Activated CD4-positive, alpha-beta memory T cell treated with anti-CD3 and anti-CD28 coated beads for 36 hours (primary cell): ENCODE data around the gene PCARE. TPM values are rescaled to one million over a fixed set of nuclear protein-coding genes. Genes with fewer than 3 reads are reported as not detected.

Experiments
- CTCF ChIA-PET: fragments of 350-600 bp; sonication (Branson Sonifier 250); formaldehyde crosslinking; loops from one replicate; lab custom pipeline; 2021; ENCODE audit warnings: antibody characterized with exemption, inconsistent platforms; lab: Charles Lee
- POLR2A ChIA-PET: fragments of 350-600 bp; sonication (Branson Sonifier 250); formaldehyde crosslinking; loops from one replicate; lab custom pipeline; 2021; ENCODE audit warnings: antibody characterized with exemption; lab: Charles Lee
- DNase-seq: peaks from one replicate; pipeline ENCODE4 v3.0.0-alpha.2; 2020
- H3K27ac Mint-ChIP-seq: one replicate; pipeline ENCODE4 v1.8.0; 2021; ENCODE audit warnings: mixed read lengths
- H3K27me3 Mint-ChIP-seq: one replicate; pipeline ENCODE4 v1.8.0; 2021; ENCODE audit warnings: mixed read lengths
- H3K36me3 Mint-ChIP-seq: one replicate; pipeline ENCODE4 v1.8.0; 2021; ENCODE audit warnings: mixed read lengths
- H3K4me1 Mint-ChIP-seq: one replicate; pipeline ENCODE4 v1.8.0; 2021; ENCODE audit warnings: low read depth, mixed read lengths
- H3K4me3 Mint-ChIP-seq: one replicate; pipeline ENCODE4 v1.8.0; 2021; ENCODE audit warnings: mild to moderate bottlenecking, mixed read lengths
- H3K9me3 Mint-ChIP-seq: one replicate; pipeline ENCODE4 v1.8.0; 2021; ENCODE audit warnings: mixed read lengths
- intact Hi-C: fragments of 100-400 bp; cut with micrococcal nuclease; formaldehyde crosslinking; loops from one replicate; pipeline ENCODE4 v1.15.1; 2023
- total RNA-seq, 2 experiments: library from RNA; stranded (reverse); gene quantifications; one replicate each; pipeline ENCODE4 v1.2.3, GENCODE V29; 2021

PCARE gene
- total RNA-seq, 2 experiments from 2014 or later, result not detected

DNA sequence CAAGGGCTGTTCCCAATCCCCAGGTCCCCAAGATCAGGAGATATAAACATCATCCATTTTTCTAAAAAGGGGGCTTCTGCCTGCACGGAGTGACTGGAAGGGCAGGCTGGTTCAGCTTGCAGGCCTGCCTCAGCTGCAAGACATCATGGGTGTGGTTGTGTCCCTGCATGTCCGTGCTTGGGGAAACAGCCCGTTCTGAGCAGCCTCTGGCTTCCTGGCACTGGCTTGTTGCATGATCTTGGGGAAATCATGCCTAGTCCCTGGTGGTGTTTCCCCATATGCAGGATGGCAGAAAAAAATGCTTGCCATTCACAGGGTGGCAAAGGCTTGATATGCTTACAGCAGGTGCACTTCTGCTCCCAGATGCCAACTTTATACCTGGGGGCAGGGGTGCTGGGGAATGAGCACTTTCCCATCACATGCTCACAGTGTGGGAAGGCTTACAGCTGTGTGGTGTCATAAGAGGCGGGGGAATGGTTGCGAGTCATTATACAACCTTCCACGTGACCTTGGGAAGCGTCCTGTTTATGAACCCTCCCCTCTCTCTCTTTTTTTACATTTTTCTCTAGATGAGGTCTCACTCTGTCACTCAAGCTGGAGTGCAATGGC lies 7.2 kb downstream of the PCARE start:
- Mint-ChIP-seq H3K4me3 (no peak overlapping the region), H3K9me3 (no peaks in the 10 kb centered on the region), H3K27ac (no peak overlapping the region), H3K27me3 (no peaks in the 10 kb centered on the region), H3K4me1 (no peaks in the 10 kb centered on the region), H3K36me3 (no peaks in the 10 kb centered on the region)
- DNase-seq, result no peak
- ChIA-PET POLR2A (no interaction called here), CTCF (no interaction called here)
- intact Hi-C loops, result no loop called here

GRCh38 chr2:29066271-29066860 lies 8.0 kb downstream of the PCARE start:
- H3K27me3 Mint-ChIP-seq, result no peaks in the 10 kb centered on the region

GRCh38 chr2:29065068-29065811 lies 9.1 kb downstream of the PCARE start:
- no peaks in the 10 kb centered on the region for H3K27me3 Mint-ChIP-seq
- no peak for DNase-seq
- no peaks in the 10 kb centered on the region for H3K4me1 Mint-ChIP-seq
- no peak overlapping the region for H3K4me3 Mint-ChIP-seq
- intact Hi-C loops, result no loop called here
- no peak overlapping the region for H3K27ac Mint-ChIP-seq
- ChIA-PET POLR2A (no interaction called here), CTCF (no interaction called here)
- H3K36me3 Mint-ChIP-seq, result no peaks in the 10 kb centered on the region
- H3K9me3 Mint-ChIP-seq, result no peaks in the 10 kb centered on the region

More at GRCh38 chr2:29066271-29066860, 8.0 kb downstream of the PCARE start:
- Mint-ChIP-seq H3K4me1 (no peaks in the 10 kb centered on the region), H3K27ac (no peak overlapping the region), H3K4me3 (no peak overlapping the region), H3K36me3 (no peaks in the 10 kb centered on the region), H3K9me3 (no peaks in the 10 kb centered on the region)
- DNase-seq, result no peak
- CTCF ChIA-PET, result no interaction called here
- POLR2A ChIA-PET, result no interaction called here
- intact Hi-C loops, result no loop called here

GRCh38 chr2:29064746-29065067 lies 9.6 kb downstream of the PCARE start:
- intact Hi-C loops, result no loop called here

GRCh38 chr2:29064346-29064715 lies 10.0 kb downstream of the PCARE start:
- H3K27ac Mint-ChIP-seq, result no peak overlapping the region
- DNase-seq, result no peak
- no peak overlapping the region for H3K4me3 Mint-ChIP-seq
- intact Hi-C loops, result no loop called here
- H3K27me3 Mint-ChIP-seq, result no peaks in the 10 kb centered on the region
- no peaks in the 10 kb centered on the region for H3K9me3 Mint-ChIP-seq
- ChIA-PET POLR2A (no interaction called here), CTCF (no interaction called here)
- H3K4me1 Mint-ChIP-seq, result peaks cover 7% of the 10 kb centered on the region
- H3K36me3 Mint-ChIP-seq, result no peaks in the 10 kb centered on the region

More at GRCh38 chr2:29064746-29065067, 9.6 kb downstream of the PCARE start:
- no peak for DNase-seq
- no peak overlapping the region for H3K27ac Mint-ChIP-seq
- no peaks in the 10 kb centered on the region for H3K27me3 Mint-ChIP-seq
- no peaks in the 10 kb centered on the region for H3K36me3 Mint-ChIP-seq
- H3K4me1 Mint-ChIP-seq, result peaks cover 4% of the 10 kb centered on the region
- ChIA-PET POLR2A (no interaction called here), CTCF (no interaction called here)
- no peaks in the 10 kb centered on the region for H3K9me3 Mint-ChIP-seq
- H3K4me3 Mint-ChIP-seq, result no peak overlapping the region

GRCh38 chr2:29063646-29064345 lies 10.5 kb downstream of the PCARE start:
- Mint-ChIP-seq H3K27ac (no peak overlapping the region), H3K4me1 (peaks cover 10% of the 10 kb centered on the region), H3K9me3 (no peaks in the 10 kb centered on the region), H3K36me3 (no peaks in the 10 kb centered on the region), H3K4me3 (no peak overlapping the region), H3K27me3 (no peaks in the 10 kb centered on the region)
- intact Hi-C loops, result no loop called here
- ChIA-PET CTCF (no interaction called here), POLR2A (no interaction called here)
- DNase-seq, result no peak

DNA sequence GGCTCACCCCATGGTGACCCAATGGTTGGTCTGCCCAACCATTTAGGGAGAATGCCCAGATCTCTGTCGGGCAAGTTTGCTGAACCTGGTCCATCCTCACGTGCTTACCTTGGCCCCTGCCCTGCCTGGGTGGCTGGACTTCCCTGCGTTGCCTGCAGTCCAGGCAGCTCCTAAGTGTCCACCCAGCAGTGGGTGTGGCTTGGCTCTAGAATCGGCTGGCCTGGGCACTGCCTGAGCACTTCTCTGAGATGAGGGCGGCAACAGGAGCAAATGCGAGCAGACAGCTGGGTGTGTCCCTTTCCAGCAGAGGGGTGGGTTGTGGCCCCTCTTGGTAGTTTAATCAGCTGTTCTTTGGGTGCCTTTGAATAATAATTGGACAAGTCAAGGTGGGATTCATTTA lies 11.3 kb downstream of the PCARE start:
- Mint-ChIP-seq H3K4me3 (no peak overlapping the region), H3K36me3 (no peaks in the 10 kb centered on the region), H3K27me3 (no peaks in the 10 kb centered on the region), H3K4me1 (peaks cover 12% of the 10 kb centered on the region), H3K27ac (no peak overlapping the region), H3K9me3 (no peaks in the 10 kb centered on the region)
- ChIA-PET CTCF (no interaction called here), POLR2A (no interaction called here)
- no peak for DNase-seq
- intact Hi-C loops, result no loop called here

DNA sequence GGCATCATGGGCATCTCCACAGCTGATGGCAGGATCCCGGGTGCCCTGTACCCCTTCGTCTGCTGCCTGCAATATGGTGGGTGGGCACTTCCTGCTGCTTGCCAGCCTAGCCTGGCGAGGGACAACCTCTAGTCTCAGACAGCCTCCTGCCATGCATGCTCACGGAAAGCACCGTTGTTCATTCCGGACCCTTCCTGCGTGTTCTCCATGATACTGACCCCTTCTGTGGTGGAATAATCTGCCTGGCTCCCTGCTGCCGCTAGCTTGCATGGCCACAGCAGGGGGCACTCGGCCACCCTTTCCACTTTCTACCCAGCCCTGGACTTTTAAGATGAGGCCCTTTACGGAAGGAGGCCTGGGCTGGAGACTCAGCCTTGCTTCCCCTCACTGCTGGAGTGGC lies 12.0 kb downstream of the PCARE start:
- DNase-seq, result no peak
- Mint-ChIP-seq H3K9me3 (no peaks in the 10 kb centered on the region), H3K4me3 (no peak overlapping the region), H3K27me3 (no peaks in the 10 kb centered on the region), H3K36me3 (no peaks in the 10 kb centered on the region), H3K4me1 (peaks cover 12% of the 10 kb centered on the region), H3K27ac (no peak overlapping the region)
- ChIA-PET CTCF (no interaction called here), POLR2A (no interaction called here)
- intact Hi-C loops, result no loop called here

- intact Hi-C loops, result no loop called here
- Mint-ChIP-seq H3K27me3 (no peaks in the 10 kb centered on the region), H3K27ac (no peak overlapping the region), H3K9me3 (no peaks in the 10 kb centered on the region), H3K4me1 (peaks cover 13% of the 10 kb centered on the region), H3K4me3 (no peak overlapping the region), H3K36me3 (no peaks in the 10 kb centered on the region)
- no peak for DNase-seq
- CTCF ChIA-PET, result no interaction called here
- POLR2A ChIA-PET, result no interaction called here
Measured at GRCh38 chr2:29061616-29062015, 12.7 kb downstream of the PCARE start.

- no peaks in the 10 kb centered on the region for H3K27me3 Mint-ChIP-seq
- no peaks in the 10 kb centered on the region for H3K36me3 Mint-ChIP-seq
- no peak overlapping the region for H3K4me3 Mint-ChIP-seq
- ChIA-PET CTCF (no interaction called here), POLR2A (no interaction called here)
- intact Hi-C loops, result no loop called here
- H3K9me3 Mint-ChIP-seq, result no peaks in the 10 kb centered on the region
- no peak for DNase-seq
- H3K4me1 Mint-ChIP-seq, result peaks cover 15% of the 10 kb centered on the region
- H3K27ac Mint-ChIP-seq, result no peak overlapping the region
Measured at GRCh38 chr2:29061176-29061575, 13.1 kb downstream of the PCARE start.

- no peaks in the 10 kb centered on the region for H3K9me3 Mint-ChIP-seq
- no peak overlapping the region for H3K4me3 Mint-ChIP-seq
- H3K27me3 Mint-ChIP-seq, result no peaks in the 10 kb centered on the region
- ChIA-PET POLR2A (no interaction called here), CTCF (interaction anchor here (2.0 kb wide), 1 partner anchor 45 kb away, joined by 4 read pairs; no protein-coding TSS in a partner anchor)
- H3K4me1 Mint-ChIP-seq, result peaks cover 15% of the 10 kb centered on the region
- H3K36me3 Mint-ChIP-seq, result no peaks in the 10 kb centered on the region
- no peak overlapping the region for H3K27ac Mint-ChIP-seq
- intact Hi-C loops, result no loop called here
- DNase-seq, result no peak
Measured at GRCh38 chr2:29060441-29060840, 13.9 kb downstream of the PCARE start.

- Mint-ChIP-seq H3K27ac (peak overlapping the region; percentile 2), H3K36me3 (no peaks in the 10 kb centered on the region), H3K4me3 (no peak overlapping the region), H3K4me1 (peaks cover 15% of the 10 kb centered on the region), H3K27me3 (no peaks in the 10 kb centered on the region), H3K9me3 (no peaks in the 10 kb centered on the region)
- ChIA-PET POLR2A (no interaction called here), CTCF (interaction anchor here (2.0 kb wide), 1 partner anchor 44 kb away, joined by 4 read pairs; no protein-coding TSS in a partner anchor)
- no peak for DNase-seq
- intact Hi-C loops, result no loop called here
Measured at GRCh38 chr2:29059624-29060023, 14.7 kb downstream of the PCARE start.
